ENCODE results near the gene NPRL2.

Gene NPRL2

DNA sequence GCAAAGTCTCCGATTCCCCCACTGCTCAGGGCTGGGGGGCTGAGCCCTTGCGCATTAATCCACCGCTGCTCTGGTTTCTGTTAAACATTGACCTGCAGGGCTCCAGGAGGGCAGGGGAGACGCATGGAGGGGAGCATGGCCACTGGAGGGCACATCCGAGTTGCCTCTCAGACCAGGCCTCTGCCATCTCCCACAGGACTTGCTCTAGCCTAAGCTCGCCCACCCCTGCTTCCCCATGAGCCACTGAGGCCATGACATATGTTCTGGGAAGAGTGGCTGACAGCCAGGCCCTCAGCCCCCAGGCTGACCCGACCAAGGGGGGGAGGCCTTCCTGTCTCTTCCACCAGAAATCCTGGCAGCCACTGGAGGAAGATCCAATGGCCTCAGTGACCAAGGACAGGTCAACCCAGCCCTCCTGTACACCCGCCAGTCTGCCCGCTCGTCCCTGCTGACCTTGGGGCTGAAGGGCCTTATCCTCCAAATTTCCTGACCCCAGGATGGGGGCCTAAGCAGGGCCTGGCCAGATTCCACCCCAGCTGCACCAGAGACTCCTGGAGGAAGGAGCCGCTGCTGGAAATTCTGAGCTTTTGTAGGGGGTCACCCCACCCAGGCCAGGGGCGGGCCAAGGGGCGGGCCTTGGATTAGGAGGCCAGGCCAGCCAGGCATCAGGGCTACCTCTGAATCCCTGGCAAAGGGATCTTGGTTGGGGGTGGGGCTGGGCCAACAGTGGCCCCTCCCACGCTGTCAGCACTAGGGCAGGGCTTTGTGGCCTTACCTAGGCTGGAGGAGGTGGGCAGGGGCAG is 47.4 kb downstream of the NPRL2 start, which contains the start of gene HYAL1:
Gene HYAL1, minus strand, starts transcription at position 562 of the 803 bp plus-strand sequence. CDS start 618 bp downstream, outside the sequence.
- DNase-seq, result no peak

DNA sequence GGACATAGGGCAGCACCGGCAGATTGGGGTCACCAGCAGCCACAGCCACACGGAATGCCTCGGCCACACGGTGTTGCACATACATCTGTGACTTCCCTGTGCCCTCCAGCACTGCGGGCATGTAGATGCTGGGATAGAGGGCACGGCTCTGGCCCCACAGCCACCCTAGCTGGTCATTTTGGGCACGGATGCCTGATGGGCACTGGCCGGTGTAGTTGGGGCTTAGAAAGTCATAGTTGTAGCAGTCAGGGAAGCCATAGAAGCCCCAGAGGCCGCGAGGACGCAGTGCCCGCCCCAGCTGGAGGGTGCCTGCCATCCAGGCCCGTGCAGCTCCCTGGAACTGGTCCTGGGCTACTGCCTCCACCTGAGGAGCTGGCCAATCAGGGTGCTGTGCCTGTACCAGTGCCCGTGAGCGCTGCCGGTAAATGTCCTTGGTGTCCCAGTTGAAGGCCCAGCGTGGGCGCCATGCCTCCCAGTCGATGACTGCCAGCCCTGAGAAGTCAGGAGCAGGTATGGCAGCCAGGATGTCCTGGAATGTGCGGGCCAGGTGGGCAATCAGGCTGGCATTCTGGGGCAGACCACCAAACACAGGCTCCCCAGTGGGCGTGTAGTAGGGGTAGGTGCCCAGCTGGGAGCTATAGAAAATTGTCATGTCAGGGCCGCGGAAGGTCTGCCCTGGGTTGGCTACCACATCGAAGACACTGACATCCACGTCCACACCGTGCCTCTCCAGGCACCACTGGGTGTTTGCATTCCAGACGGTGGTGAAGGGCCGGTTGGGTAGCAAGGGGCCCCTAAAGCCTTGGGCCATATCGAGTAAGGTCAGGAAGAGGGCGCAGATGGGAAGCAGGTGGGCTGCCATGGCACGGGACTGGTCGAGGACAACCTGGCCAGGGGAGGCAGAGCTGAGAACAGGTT is 48.2 kb downstream of the NPRL2 start:
- DNase-seq, result no peak

DNA sequence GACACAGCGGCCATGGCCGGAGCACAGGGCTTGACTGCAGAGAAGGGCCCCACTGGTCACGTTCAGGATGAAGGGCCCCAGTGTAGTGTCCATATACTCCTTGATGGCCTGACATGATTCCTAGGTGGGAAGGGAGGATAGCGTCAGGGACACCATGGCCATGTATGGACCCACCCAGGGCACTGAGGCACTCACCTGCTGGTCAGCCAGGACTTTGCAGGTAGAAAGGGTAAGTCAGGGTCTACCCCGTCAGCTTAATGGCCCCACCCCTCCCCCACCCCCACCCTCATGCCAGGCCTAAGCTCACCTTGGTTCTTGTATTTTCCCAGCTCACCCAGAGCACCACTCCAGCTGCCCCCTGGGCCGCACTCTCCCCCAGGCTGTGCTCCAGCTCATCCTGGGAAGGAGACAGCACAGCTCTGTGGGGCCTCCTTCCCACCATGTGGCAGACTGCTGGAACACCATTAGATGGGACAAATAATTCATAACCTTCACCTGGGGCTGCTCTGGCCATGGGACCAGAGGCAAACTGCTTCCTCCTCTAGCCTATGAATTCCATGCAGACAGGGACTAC is 49.8 kb downstream of the NPRL2 start:
- DNase-seq, result no peak

DNA sequence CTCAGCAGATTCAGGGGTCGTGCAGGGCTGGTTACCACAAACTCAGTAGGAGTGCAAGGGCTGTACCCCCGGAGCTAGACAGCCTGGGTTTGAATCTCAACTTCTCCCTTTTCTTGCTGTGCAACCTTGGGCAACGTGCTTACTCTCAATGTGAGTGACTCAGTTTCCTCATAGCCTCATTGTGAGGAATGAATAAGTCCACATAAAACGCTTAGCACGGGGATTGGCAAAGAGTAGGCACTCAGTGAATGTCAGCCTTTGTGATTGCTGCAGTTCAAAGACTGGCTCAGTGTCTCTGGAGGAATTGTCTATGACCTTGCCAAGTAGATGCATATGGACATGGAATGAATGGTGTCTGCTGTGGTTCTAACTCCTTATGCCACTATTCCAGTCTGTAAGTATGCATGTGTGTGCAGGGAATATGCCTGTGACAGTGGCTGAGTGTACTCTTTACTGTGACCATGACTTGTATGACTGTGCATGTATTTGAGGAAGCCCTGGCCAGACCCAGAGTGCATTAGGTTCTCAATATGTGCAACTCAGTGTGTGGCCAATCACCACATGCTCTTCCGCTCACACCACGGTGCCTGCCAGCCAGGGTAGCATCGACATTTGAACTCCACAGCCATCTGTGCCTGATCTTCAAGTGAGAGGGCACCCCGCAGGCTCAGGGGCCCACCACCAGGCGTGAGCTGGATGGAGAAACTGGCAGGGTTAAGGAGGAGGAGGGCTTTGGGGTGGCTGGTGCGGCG is 50.5 kb downstream of the NPRL2 start:
- DNase-seq, result no peak

DNA sequence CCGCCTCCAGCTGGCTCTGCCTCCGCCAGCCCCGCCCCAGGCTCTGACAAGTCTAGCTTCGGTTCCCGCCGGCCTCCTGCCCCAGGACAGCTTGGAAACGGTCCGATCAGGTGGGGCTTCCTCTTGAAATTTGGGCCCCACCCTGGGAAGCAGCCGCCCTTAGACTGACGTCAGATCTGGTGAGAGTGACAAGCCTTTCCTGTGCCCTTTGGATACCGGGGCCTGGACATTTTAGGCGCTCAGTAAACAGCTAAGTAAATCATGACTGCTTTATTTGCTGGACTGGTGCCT is 51.0 kb downstream of the NPRL2 start:
- DNase-seq, result no peak

DNA sequence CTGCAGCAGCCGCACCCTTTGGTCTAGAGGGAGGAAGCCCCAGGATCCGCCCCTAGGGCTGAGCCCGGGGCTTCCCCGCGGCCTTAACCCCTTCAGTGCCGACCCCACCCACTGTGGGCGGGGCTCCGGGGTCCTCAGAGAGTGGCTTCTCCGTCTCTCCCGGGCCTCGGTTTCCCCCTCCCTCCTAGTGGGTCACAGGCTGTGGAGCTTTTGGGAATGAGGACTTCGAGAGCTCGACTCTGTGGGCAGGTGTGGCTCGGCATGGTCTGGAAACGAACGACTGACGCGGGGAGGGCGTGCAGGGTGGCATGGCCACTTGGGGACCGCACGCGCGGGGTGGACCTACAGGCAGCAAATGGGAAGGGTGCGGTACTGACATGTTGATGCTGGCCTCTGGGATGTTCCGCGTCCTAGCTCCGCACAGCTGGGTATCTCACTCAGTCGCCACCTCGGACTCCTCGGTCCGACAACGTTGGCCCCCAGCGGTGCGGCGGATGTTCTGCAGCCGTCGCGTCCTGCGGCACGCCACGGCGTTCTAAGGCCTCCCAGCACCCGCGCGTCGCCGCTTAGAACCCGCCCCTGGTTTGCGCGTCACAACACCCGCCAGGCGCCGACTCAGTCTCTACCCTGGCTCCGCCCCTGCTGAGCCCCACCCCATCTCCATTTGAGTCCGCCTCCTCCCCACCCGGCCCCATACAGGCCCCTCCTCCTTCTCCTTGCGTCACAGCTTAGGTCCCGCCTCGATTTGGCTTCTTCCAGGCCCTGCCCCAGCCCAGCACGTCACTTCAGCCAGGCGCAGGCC is 51.5 kb downstream of the NPRL2 start, which contains the start of the genes HYAL3 and NAA80:
Gene HYAL3, minus strand, starts transcription at position 570 of the 802 bp plus-strand sequence. CDS start 3,803 bp downstream, outside the sequence.
Gene NAA80, minus strand, starts transcription at position 570 of the 802 bp plus-strand sequence. CDS start 1,942 bp downstream, outside the sequence.
- peak; percentile 97 for DNase-seq

DNA sequence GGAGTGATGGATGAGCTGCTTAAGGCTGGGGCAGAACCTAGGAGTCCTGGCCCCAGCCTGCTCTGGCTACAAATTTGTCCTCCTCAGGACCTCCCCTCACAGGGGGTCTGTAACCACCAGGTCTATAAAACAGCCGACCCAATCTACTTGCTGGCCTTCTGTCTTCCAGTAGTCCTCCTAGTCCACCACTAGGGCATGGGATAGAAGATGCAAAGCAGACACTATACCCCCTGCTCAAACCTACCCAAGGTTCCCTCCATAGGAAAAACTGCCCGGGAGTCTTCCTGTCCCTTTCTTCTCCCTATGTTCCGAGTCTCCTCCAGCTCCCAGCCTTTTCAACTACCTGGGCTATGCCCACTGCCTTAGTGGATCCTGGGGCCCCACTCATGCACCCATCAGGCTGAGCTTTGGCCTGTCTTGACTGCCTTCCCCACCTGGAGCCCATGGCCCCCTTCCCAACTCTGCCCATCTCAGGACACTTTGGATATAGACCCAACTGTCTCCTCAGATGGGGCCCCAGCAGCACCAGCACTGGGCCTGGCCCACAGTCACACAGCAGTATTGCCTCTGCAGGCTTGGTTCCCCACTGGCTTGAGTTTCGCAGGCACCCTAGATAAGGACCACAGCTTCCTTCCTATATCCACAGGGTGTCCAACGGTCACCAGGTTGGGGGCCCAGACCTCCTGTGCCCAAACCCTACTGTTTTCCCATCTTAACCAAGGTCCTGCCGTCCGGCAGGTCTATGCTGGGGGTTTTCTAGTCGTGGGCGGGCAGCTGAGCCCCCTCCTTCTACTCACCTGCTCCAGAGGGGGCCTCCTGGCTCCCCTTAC is 52.5 kb downstream of the NPRL2 start:
- DNase-seq, result no peak

DNA sequence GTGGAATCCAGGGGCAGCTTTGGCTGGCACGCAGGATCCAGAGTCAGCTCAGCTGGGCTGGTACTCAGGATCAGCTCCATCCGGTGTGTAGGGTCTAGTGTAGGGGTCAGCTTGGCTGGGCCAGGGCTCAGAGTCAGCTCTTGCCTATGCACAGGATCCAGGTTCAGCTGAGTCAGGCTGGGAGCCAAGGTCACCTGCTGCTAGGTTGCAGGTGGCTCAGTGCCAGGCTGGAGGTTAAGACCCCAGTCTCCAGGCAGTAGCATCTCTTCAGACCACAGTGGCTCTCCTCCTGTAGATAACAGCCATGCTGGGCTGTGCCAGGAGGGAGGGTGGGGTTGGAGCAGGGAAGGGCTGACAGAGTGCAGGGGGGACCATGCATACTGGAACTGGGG is 53.2 kb downstream of the NPRL2 start:
- no peak for DNase-seq

All from effector CD4-positive, alpha-beta T cell (primary cell).